Panc1 (cell line): ENCODE results near the gene CCDC60. TPM values are rescaled to one million over a fixed set of nuclear protein-coding genes. Genes with fewer than 3 reads are reported as not detected.

Source experiments
- ATAC-seq: fragments of 200-7000 bp; cut with Tn5 transposase; 2 replicates; pipeline ENCODE4 v1.9.1; 2020; ENCODE audit warnings: mild to moderate bottlenecking, moderate library complexity
- BruUV-seq: library from RNA; stranded (reverse); fragments of 400-500 nt; replicated peaks from 2 replicates; lab custom pipeline; 2021; lab: Mats Ljungman, UMichigan
- CTCF ChIA-PET: fragments of 300-600 bp; sonication (Branson Sonifier 250); formaldehyde crosslinking; loops from one replicate; lab custom pipeline; 2022; ENCODE audit warnings: antibody characterized with exemption; lab: Charles Lee
- POLR2A ChIA-PET: fragments of 300-600 bp; sonication (Branson Sonifier 250); formaldehyde crosslinking; loops from one replicate; lab custom pipeline; 2022; ENCODE audit warnings: antibody characterized with exemption; lab: Charles Lee
- DNase-seq: peaks from one replicate; pipeline ENCODE4 v3.0.0-alpha.2; 2010; ENCODE audit warnings: low read depth, low spot score
- H3K27ac ChIP-seq: 2 replicates; pipeline ENCODE4 v1.5.1; 2011; ENCODE audit warnings: mild to moderate bottlenecking, low read length, inconsistent platforms
- H3K27me3 ChIP-seq: fragments of 200-500 bp; sonication (Bioruptor generic); 2 replicates; pipeline ENCODE4 v1.6.0; 2014; ENCODE audit warnings: low read length, inconsistent platforms; ENCODE audit not compliant: control insufficient read depth, insufficient read depth
- H3K36me3 ChIP-seq: fragments of 200-500 bp; sonication (Bioruptor generic); 2 replicates; pipeline ENCODE4 v1.5.1; 2014; ENCODE audit warnings: inconsistent platforms, mild to moderate bottlenecking, low read length, moderate library complexity; ENCODE audit not compliant: control insufficient read depth, insufficient read depth
- H3K4me1 ChIP-seq: 2 replicates; pipeline ENCODE4 v1.5.1; 2011; ENCODE audit warnings: inconsistent platforms, mild to moderate bottlenecking, low read length, moderate library complexity; ENCODE audit not compliant: control insufficient read depth, insufficient read depth
- H3K4me3 ChIP-seq, 2 experiments: 2 replicates each; pipeline ENCODE4 v1.5.1; 2011 to 2012; ENCODE audit warnings: low read depth in 2 of 2, low read length in 2 of 2, mild to moderate bottlenecking in 2 of 2, inconsistent platforms in 1 of 2, moderate library complexity in 1 of 2
- H3K9me3 ChIP-seq: fragments of 200-500 bp; sonication (Bioruptor generic); 2 replicates; pipeline ENCODE4 v1.5.1; 2014; ENCODE audit warnings: low read depth, mild to moderate bottlenecking, inconsistent platforms, low read length, moderate library complexity; ENCODE audit not compliant: control insufficient read depth, insufficient read depth
- POLR2AphosphoS5 ChIP-seq: IDR thresholded peaks from 2 replicates; pipeline ENCODE4 v1.6.1; 2012; ENCODE audit warnings: mild to moderate bottlenecking, low read depth, low read length, moderate library complexity
- SIN3A ChIP-seq: IDR thresholded peaks from 2 replicates; pipeline ENCODE4 v1.6.1; 2012; ENCODE audit warnings: low read depth, mild to moderate bottlenecking, low read length, moderate library complexity, borderline replicate concordance; ENCODE audit not compliant: insufficient read depth
- TCF7L2 ChIP-seq: IDR thresholded peaks from 2 replicates; pipeline ENCODE4 v1.6.1; 2011; ENCODE audit warnings: mild to moderate bottlenecking, low read depth, low read length, inconsistent platforms
- in situ Hi-C: cut with HindIII; loops from 2 replicates; pipeline ENCODE4 v1.10.0; 2016; ENCODE audit warnings: low sequenced_read_pairs, low pct_unique_long_range_greater_than_20kb
- intact Hi-C: fragments of 100-400 bp; cut with micrococcal nuclease; formaldehyde crosslinking; loops from one replicate; pipeline ENCODE4 v1.10.0; 2022; ENCODE audit not compliant: unreplicated experiment
- total RNA-seq: library from RNA; stranded (reverse); gene quantifications from one replicate; pipeline ENCODE4 v1.2.1, GENCODE V29; 2021; ENCODE audit not compliant: unreplicated experiment
- TF ChIP-seq, protein P1 (sequence below): fragments of 450-650 bp; IDR thresholded peaks from 2 replicates; pipeline ENCODE4 v1.5.1; 2017; ENCODE audit warnings: mild to moderate bottlenecking
- TF ChIP-seq, protein P2 (sequence below), 2 experiments: IDR thresholded peaks; 2 replicates each; pipeline ENCODE4 v1.6.1; 2011 to 2012; ENCODE audit warnings: low read depth in 2 of 2, control low read depth in 1 of 2, low read length in 1 of 2, mild to moderate bottlenecking in 1 of 2, moderate library complexity in 1 of 2; ENCODE audit not compliant: insufficient read depth in 1 of 2

The CCDC60 gene
- total RNA-seq, 1 experiment from 2014 or later, result not detected

DNA sequence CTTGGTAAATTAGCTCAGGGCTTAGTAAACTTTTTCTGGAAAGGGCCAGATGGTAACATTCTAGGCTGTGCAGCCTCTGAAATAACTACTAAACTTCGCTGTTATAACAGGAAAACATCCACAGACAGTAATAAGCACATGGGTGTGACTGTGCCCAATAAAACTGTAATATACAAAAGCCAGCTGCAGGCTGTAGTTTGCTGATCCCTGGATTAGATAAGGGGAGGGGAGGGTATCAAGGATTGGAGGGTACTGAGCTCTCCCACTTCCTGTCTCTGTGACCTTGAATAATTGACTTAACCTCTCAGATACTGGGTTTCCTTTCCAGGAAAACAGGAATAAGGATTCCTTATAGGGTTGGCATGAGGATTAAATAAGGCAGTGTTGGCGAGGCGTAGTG, 81.2 kb downstream of the CCDC60 start:
- CTCF ChIA-PET, result interaction anchor here (0.6 kb wide), 1 partner anchor 240 kb away, joined by 5 read pairs; no protein-coding TSS in a partner anchor
- no peak overlapping the region for H3K27ac ChIP-seq
- in situ Hi-C loops (no loop called here), intact Hi-C loops (loop anchor here (10.0 kb wide), 1 partner anchor 441 kb away; no protein-coding TSS in a partner anchor)
- H3K9me3 ChIP-seq, result no peaks in the 10 kb centered on the region
- H3K27me3 ChIP-seq, result 0 out of 2 replicates have a peak, but pooled peaks cover 6% of the 10 kb centered on the region
- BruUV-seq, result no TSS peak
- H3K36me3 ChIP-seq, result no peaks in the 10 kb centered on the region
- TF ChIP-seq, protein P1, sequence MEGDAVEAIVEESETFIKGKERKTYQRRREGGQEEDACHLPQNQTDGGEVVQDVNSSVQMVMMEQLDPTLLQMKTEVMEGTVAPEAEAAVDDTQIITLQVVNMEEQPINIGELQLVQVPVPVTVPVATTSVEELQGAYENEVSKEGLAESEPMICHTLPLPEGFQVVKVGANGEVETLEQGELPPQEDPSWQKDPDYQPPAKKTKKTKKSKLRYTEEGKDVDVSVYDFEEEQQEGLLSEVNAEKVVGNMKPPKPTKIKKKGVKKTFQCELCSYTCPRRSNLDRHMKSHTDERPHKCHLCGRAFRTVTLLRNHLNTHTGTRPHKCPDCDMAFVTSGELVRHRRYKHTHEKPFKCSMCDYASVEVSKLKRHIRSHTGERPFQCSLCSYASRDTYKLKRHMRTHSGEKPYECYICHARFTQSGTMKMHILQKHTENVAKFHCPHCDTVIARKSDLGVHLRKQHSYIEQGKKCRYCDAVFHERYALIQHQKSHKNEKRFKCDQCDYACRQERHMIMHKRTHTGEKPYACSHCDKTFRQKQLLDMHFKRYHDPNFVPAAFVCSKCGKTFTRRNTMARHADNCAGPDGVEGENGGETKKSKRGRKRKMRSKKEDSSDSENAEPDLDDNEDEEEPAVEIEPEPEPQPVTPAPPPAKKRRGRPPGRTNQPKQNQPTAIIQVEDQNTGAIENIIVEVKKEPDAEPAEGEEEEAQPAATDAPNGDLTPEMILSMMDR, result no peak
- no peak for TF ChIP-seq POLR2AphosphoS5
- TF ChIP-seq, protein P2, sequence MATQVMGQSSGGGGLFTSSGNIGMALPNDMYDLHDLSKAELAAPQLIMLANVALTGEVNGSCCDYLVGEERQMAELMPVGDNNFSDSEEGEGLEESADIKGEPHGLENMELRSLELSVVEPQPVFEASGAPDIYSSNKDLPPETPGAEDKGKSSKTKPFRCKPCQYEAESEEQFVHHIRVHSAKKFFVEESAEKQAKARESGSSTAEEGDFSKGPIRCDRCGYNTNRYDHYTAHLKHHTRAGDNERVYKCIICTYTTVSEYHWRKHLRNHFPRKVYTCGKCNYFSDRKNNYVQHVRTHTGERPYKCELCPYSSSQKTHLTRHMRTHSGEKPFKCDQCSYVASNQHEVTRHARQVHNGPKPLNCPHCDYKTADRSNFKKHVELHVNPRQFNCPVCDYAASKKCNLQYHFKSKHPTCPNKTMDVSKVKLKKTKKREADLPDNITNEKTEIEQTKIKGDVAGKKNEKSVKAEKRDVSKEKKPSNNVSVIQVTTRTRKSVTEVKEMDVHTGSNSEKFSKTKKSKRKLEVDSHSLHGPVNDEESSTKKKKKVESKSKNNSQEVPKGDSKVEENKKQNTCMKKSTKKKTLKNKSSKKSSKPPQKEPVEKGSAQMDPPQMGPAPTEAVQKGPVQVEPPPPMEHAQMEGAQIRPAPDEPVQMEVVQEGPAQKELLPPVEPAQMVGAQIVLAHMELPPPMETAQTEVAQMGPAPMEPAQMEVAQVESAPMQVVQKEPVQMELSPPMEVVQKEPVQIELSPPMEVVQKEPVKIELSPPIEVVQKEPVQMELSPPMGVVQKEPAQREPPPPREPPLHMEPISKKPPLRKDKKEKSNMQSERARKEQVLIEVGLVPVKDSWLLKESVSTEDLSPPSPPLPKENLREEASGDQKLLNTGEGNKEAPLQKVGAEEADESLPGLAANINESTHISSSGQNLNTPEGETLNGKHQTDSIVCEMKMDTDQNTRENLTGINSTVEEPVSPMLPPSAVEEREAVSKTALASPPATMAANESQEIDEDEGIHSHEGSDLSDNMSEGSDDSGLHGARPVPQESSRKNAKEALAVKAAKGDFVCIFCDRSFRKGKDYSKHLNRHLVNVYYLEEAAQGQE (IDR thresholded peaks at IDR 0.05; ENCODE audit: insufficient read depth in 1 of 2, low read depth in 2 of 2, low read length in 1 of 2), result no peak
- no peak for TF ChIP-seq SIN3A
- TF ChIP-seq TCF7L2, result no peak
- POLR2A ChIA-PET, result interaction anchor here (0.5 kb wide), 1 partner anchor 130 kb away, joined by 3 read pairs; no protein-coding TSS in a partner anchor
- ATAC-seq, result no peak
- DNase-seq, result no peak
- H3K4me1 ChIP-seq, result no peaks in the 10 kb centered on the region
- no peak overlapping the region for H3K4me3 ChIP-seq

DNA sequence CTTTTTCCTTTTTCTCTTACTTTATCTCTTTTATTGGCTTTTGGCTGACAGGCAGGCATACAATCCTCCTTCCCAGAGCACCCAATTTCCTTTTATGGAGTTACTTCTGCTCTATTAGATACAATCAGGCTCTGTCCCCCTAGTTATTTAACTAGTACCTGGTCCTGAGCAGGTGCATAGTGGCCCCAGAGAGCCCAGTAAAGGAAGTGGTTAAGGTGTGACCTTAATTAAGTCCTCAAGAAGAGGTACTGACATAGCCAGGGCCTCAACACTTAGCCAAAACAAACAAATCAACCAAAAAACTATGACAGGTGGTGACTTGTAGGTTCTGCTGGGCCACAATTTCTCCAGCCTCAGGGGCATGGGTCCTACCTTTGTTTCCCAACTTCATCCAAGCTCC, 82.9 kb downstream of the CCDC60 start:
- in situ Hi-C loops, result no loop called here
- ATAC-seq, result no peak

More for the DNA sequence above, 82.9 kb downstream of the CCDC60 start:
- TF ChIP-seq POLR2AphosphoS5 (no peak), SIN3A (no peak), TCF7L2 (no peak)
- TF ChIP-seq, protein P2 (IDR thresholded peaks at IDR 0.05; ENCODE audit: insufficient read depth in 1 of 2, low read depth in 2 of 2, low read length in 1 of 2), result no peak
- TF ChIP-seq, protein P1, result no peak
- CTCF ChIA-PET, result no interaction called here
- intact Hi-C loops, result loop anchor here (10.0 kb wide), 1 partner anchor 443 kb away; no protein-coding TSS in a partner anchor
- no TSS peak for BruUV-seq
- POLR2A ChIA-PET, result no interaction called here
- Histone ChIP-seq H3K36me3 (no peaks in the 10 kb centered on the region), H3K27me3 (0 out of 2 replicates have a peak, but pooled peaks cover 2% of the 10 kb centered on the region), H3K9me3 (no peaks in the 10 kb centered on the region), H3K4me1 (no peaks in the 10 kb centered on the region), H3K27ac (no peak overlapping the region), H3K4me3 (no peak overlapping the region)
- no peak for DNase-seq
